GM21825 (cell line): ENCODE measurements around the gene CXorf58.
"Not testable (repeated sequence)": the region's sequence is repeated elsewhere in the genome, so short reads cannot be mapped to it uniquely, and the experiment has no call there.

Experiments
- ATAC-seq: cut with Tn5 transposase; IDR thresholded peaks from one replicate; pipeline ENCODE4 v1.9.1; 2021; ENCODE audit warnings: mild to moderate bottlenecking, moderate library complexity; ENCODE audit not compliant: unreplicated experiment

The CXorf58 gene

DNA sequence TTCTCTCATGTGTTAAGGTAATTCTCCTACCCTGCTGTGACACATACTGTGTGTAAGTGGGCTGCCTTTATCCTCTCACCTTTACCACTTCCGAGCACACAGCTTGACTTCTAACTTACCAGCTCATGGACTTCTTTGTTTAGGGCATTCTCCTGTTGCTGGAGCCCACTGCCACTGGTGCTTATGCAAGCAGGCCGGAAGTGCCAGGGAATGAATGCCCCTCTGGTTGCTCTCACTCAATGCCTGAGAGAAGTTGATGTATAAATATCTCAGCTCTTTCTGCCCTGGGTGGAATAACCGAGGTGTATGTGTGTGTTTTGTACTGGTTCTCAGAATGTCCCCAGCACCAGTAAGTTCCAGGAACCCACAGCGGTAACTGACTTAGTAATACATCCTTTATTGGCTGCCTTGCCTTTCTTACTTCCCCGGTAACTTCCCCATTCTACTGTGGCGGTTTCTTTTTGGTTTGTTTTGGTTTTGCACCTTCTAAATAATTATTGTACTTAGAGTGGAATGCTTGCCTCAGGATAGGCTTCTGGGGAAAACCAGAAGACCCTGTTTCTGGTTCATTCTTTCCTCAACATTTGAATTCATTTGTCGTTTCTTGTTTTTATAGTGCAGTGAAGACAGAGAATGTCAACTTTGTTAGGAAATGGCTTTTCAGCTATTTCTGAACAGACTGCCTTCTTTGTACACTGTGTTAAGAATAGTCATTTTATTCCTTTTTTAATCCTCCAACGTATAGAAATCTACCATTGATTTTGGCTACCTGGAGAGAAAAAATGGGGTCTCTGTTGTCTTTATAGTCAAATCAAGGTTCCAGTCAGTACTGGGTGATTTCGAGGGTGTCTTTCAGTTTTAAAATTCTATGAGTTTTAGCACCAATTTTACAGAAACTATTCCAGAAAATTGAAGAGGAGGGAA, 45.4 kb downstream of the CXorf58 start:
- ATAC-seq = peak; percentile 96

DNA sequence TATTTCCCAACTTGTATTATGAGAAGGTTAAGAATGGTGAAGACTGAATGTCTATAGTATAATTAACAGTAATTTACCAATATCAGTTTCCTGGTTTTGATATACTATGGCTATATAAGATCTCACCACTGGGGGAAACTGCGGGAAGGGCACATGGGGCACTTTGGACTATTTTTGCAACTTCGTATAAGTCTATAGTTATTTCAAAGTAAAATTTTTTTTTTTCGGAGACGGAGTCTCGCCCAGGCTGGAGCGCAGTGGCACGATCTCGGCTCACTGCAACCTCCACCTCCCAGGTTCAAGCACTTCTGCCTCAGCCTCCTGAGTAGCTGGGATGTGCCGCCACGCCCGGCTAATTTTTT, 46.1 kb downstream of the CXorf58 start:
- no peak for ATAC-seq

DNA sequence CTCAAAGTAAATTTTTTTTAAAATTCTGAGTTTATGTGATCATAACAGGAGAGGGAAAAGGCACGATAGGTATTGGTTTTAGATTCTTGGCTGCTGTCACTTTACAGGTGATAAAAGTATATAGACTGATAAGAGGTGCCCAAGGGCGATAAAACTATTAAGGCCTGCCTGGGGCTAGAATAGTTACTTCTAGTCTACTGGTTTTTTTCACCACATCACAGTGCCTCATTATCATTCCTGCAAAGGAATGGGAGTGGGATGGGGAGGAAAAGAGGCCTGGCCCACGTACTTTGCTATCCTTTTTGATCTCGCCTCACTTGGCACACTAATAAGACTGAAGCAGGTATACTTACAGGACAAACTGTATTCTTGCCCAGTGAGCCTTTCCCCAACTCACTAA, 46.6 kb downstream of the CXorf58 start:
- ATAC-seq = no peak

DNA sequence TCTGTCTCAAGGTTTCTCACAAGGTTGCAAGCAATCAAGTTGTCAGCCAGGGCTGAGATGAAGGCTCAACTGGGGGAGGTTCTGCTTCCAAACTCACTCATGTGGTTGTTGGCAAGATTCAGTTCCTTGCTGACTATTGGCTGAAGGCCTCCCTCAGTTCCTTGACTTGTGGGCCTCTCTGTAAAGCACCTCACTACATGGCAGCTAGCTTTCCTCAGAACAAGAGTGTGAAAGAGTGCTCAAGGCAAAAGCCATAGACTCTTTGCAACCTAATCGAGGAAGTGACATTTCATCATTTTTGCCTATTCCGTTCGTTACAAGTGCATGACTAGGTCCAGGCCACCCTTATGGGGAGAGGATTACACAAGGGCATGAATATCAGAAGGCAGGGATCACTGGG, 52.0 kb downstream of the CXorf58 start:
- ATAC-seq = no peak

DNA sequence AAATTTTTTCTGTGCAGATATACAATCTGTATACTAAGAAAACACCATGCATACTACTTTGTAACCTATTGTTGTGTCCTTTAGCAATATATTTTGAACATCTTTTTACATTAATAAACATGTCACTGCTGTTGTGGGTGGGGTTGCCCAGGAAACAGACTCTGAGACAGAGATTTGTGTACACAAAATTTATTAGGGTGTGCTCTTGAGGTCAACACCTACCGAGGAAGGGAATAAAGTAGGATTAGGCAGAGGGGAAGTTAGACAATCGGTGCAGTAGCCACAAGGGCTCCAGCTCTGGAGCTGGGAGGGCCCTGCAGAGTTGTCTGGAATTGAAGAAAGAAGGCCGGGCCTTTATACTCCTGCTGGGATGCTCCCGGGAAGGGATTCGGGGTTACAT, 56.4 kb downstream of the CXorf58 start:
- ATAC-seq = no peak

DNA sequence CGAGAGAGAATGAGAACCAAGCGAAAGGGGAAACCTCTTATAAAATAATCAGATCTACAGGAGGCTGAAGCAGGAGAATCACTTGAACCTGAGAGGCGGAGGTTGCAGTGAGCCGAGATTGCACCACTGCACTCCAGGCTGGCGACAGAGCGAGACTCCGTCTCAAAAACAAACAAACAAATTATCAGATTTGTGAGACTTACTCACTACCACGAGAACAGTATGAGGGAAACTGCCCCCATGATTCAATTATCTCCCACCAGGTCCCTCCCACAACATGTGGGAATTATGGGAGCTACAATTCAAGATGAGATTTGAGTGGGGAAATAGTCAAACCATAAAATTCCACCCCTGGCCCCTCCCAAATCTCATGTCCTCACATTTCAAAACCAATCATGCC, 57.8 kb downstream of the CXorf58 start:
- ATAC-seq = not testable (repeated sequence)

DNA sequence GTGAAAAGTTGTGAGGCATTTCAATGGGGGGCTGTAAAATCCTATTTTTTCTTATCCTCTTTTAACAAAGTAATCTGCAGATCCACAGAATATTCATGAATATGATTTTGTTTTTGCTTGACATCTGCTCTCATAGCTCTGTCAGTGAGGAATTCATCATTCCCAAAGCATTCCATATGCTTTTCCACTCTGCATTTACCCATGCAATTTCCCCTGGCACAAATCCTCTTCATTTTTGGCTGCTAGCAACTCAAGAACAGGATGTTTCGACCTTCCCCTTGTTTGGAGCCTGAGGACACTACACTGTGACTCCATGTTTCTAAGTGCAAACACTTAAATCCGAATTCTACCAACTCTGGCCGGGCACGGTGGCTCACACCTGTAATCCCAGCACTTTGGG, 70.7 kb downstream of the CXorf58 start:
- no peak for ATAC-seq

DNA sequence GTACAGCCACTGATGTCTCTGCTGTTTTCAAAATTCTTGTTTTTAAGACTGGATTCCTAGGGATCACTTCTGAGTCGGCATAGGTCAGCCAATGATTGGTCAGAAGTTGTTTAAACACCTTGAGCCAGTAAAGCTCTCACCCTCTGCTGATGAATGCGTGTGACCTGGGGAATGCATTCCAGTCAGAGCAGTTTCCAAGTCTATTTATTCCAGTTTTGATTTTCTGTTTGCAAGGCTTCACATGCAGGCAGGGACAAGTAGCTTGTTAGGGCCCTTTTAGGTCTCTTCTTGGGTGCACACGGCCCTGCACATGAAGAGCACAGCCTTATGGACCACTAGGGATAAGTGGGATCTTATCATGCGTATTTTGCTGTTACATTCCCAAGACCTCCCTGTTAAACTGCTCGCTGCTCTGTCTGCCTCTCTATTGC, 72.2 kb downstream of the CXorf58 start:
- no peak for ATAC-seq

DNA sequence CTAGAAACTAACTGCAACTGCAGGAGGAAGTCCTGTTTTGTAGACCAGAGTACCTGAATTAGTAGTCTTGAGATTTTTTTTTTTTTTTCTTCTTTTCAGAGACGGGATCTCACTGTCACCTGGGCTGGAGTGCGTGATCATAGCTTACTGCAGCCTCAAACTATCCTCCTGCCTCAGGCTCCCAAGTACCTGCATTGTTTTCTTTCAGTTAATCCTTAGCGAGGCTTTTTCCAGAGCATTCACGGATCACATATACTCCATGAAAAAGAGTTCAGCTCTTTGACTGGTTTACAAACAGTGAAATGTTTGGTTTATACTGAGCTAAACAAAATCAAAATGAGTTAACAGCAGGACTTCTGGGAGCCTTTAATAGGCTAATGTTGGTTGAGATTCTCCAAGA, 73.4 kb downstream of the CXorf58 start:
- ATAC-seq = no peak

DNA sequence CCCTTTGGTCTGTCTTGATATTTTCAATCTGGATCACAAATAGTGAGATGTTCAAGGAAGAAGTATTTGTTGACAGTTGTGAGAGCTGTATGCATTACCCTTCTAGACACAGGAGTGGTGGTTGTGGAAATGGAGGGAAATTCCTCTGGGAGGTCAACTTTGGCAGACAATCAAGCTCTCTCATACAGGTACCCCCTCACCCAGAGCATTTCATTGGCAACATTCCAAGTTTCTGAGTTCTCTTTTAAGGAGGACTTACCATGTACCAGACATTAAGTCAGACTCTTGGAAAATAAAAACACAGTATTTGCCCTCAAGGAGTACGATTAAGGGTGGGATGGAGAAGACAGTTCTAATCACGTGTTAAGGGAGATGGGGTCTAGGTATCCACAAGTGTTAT, 73.9 kb downstream of the CXorf58 start:
- ATAC-seq = no peak

DNA sequence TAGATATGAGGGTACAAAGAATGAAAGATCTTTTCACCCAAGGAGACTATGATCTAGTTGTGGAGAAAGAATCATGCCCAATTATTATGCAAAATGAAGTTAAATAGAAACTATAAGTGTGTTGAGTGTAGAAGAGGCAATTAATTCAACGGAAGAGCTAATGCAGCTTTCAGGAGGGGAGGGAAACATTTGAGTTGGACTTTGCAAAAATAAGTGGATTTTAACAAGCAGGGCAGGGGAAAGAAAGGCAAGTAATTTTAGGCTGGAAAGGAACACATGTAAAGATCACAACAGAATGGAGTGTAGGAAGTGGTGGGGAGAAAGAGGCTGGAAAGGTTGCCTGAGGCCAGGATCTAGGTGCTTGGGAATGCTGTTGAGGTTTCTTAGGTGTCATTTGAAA, 75.1 kb downstream of the CXorf58 start:
- no peak for ATAC-seq
